ENCODE data around the gene GPR160.

DNA sequence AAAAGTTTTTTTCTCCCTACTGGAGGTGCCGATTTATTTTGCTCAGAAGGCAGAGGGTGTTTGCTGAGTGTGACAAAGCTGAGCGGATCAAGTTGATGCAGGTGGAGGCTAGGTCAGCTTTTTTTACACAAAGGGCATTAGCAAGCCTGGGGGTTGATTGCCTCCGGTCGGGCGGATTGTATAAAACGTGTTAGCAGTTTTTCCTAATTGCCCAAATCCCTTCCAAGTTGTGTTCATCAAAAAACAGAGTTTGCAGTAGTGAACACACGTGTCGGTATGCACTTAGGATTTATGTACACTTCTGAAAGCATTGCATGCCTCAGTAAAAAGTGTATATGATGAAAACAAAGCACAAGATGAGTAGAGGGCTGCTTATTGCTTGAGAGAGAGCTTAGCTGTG lies 2.6 kb downstream of the GPR160 start:
- TF ChIP-seq, protein P1, sequence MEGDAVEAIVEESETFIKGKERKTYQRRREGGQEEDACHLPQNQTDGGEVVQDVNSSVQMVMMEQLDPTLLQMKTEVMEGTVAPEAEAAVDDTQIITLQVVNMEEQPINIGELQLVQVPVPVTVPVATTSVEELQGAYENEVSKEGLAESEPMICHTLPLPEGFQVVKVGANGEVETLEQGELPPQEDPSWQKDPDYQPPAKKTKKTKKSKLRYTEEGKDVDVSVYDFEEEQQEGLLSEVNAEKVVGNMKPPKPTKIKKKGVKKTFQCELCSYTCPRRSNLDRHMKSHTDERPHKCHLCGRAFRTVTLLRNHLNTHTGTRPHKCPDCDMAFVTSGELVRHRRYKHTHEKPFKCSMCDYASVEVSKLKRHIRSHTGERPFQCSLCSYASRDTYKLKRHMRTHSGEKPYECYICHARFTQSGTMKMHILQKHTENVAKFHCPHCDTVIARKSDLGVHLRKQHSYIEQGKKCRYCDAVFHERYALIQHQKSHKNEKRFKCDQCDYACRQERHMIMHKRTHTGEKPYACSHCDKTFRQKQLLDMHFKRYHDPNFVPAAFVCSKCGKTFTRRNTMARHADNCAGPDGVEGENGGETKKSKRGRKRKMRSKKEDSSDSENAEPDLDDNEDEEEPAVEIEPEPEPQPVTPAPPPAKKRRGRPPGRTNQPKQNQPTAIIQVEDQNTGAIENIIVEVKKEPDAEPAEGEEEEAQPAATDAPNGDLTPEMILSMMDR (IDR thresholded peaks at IDR 0.05; ENCODE audit: poor library complexity, severe bottlenecking), result no peak
- no peak for TF ChIP-seq EZH2 (IDR thresholded peaks at IDR 0.05; ENCODE audit: borderline replicate concordance, insufficient read depth, low read length, poor library complexity, severe bottlenecking)
- TF ChIP-seq TAF1 (IDR thresholded peaks at IDR 0.05; ENCODE audit: low read depth), result no peak
- TF ChIP-seq EP300 (conservative IDR thresholded peaks at IDR 0.05; ENCODE audit: poor library complexity, severe bottlenecking), result no peak
- TF ChIP-seq RAD21 (conservative IDR thresholded peaks at IDR 0.05), result no peak
- TF ChIP-seq POLR2AphosphoS5 (IDR thresholded peaks at IDR 0.05), result no peak
- TF ChIP-seq MXI1 (conservative IDR thresholded peaks at IDR 0.05; ENCODE audit: poor library complexity, severe bottlenecking), result no peak
- TF ChIP-seq, protein P2, sequence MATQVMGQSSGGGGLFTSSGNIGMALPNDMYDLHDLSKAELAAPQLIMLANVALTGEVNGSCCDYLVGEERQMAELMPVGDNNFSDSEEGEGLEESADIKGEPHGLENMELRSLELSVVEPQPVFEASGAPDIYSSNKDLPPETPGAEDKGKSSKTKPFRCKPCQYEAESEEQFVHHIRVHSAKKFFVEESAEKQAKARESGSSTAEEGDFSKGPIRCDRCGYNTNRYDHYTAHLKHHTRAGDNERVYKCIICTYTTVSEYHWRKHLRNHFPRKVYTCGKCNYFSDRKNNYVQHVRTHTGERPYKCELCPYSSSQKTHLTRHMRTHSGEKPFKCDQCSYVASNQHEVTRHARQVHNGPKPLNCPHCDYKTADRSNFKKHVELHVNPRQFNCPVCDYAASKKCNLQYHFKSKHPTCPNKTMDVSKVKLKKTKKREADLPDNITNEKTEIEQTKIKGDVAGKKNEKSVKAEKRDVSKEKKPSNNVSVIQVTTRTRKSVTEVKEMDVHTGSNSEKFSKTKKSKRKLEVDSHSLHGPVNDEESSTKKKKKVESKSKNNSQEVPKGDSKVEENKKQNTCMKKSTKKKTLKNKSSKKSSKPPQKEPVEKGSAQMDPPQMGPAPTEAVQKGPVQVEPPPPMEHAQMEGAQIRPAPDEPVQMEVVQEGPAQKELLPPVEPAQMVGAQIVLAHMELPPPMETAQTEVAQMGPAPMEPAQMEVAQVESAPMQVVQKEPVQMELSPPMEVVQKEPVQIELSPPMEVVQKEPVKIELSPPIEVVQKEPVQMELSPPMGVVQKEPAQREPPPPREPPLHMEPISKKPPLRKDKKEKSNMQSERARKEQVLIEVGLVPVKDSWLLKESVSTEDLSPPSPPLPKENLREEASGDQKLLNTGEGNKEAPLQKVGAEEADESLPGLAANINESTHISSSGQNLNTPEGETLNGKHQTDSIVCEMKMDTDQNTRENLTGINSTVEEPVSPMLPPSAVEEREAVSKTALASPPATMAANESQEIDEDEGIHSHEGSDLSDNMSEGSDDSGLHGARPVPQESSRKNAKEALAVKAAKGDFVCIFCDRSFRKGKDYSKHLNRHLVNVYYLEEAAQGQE (IDR thresholded peaks at IDR 0.05; ENCODE audit: borderline replicate concordance), result no peak
- no peak for TF ChIP-seq SMC3 (conservative IDR thresholded peaks at IDR 0.05; ENCODE audit: poor library complexity)
